OCI-LY1 (cell line): ENCODE measurements around the gene TTC8.

Experiments used
- EZH2 ChIP-seq: fragments of 200-600 bp; sonication (generic), shearing (Covaris generic); IDR thresholded peaks from 2 replicates; pipeline ENCODE4 v1.8.0; 2017; ENCODE audit warnings: borderline replicate concordance, mixed run types, mild to moderate bottlenecking, antibody characterized with exemption, low read length, moderate library complexity, mixed read lengths
- TF ChIP-seq, protein P1 (sequence below): fragments of 200-600 bp; sonication (generic), shearing (Covaris generic); IDR thresholded peaks from 2 replicates; pipeline ENCODE4 v1.5.1; 2017; ENCODE audit warnings: mild to moderate bottlenecking, antibody characterized with exemption, low read length, moderate library complexity, mixed read lengths

DNA sequence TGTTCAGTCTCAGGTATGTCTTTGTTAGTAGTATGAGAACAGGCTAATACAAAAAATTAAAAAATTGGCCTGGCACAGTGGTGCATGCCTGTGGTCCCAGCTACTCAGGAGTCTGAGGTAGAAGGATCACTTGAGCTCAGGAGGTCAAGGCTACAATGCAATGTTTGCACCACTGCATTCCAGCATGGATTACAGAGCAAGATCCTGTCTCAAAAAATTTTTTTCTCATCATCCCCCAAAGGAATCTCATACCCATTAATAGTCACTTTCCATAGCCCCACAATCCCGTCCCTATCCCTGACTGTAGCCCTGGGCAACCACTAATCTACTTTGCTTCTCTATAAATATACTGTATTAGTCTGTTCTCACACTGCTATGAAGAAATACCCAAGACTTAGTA, 57.8 kb downstream of the TTC8 start:
- TF ChIP-seq, protein P1, sequence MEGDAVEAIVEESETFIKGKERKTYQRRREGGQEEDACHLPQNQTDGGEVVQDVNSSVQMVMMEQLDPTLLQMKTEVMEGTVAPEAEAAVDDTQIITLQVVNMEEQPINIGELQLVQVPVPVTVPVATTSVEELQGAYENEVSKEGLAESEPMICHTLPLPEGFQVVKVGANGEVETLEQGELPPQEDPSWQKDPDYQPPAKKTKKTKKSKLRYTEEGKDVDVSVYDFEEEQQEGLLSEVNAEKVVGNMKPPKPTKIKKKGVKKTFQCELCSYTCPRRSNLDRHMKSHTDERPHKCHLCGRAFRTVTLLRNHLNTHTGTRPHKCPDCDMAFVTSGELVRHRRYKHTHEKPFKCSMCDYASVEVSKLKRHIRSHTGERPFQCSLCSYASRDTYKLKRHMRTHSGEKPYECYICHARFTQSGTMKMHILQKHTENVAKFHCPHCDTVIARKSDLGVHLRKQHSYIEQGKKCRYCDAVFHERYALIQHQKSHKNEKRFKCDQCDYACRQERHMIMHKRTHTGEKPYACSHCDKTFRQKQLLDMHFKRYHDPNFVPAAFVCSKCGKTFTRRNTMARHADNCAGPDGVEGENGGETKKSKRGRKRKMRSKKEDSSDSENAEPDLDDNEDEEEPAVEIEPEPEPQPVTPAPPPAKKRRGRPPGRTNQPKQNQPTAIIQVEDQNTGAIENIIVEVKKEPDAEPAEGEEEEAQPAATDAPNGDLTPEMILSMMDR, result no peak
- TF ChIP-seq EZH2, result no peak
